RWPE2 (cell line): Measurements from ENCODE around the gene NRG3.

Source experiments
- ATAC-seq: fragments of 200-7000 bp; cut with Tn5 transposase; 3 replicates; pipeline ENCODE4 v1.9.1; 2021; ENCODE audit warnings: low read depth
- DNase-seq: peaks from one replicate; pipeline ENCODE4 v3.0.0-alpha.2; 2020; ENCODE audit warnings: low spot score
- H3K27ac ChIP-seq: fragments of 450-650 bp; 2 replicates; pipeline ENCODE4 v1.5.1; 2017; ENCODE audit warnings: mild to moderate bottlenecking; ENCODE audit not compliant: poor library complexity, severe bottlenecking
- H3K27me3 ChIP-seq: fragments of 250-450 bp; sonication (Bioruptor Pico); 2 replicates; pipeline ENCODE4 v1.5.1; 2021; ENCODE audit warnings: mild to moderate bottlenecking, moderate library complexity; ENCODE audit not compliant: insufficient read depth, poor library complexity, severe bottlenecking
- H3K36me3 ChIP-seq: fragments of 250-450 bp; sonication (Bioruptor Pico); 2 replicates; pipeline ENCODE4 v1.5.1; 2020; ENCODE audit warnings: low read depth, mild to moderate bottlenecking, moderate library complexity
- H3K4me1 ChIP-seq: fragments of 250-450 bp; sonication (Bioruptor Pico); 2 replicates; pipeline ENCODE4 v1.5.1; 2021; ENCODE audit warnings: mild to moderate bottlenecking, moderate library complexity; ENCODE audit not compliant: insufficient read depth, poor library complexity, severe bottlenecking
- H3K4me3 ChIP-seq: fragments of 250-450 bp; sonication (Bioruptor Pico); 2 replicates; pipeline ENCODE4 v1.5.1; 2021; ENCODE audit warnings: mild to moderate bottlenecking, moderate library complexity; ENCODE audit not compliant: severe bottlenecking
- H3K9me3 ChIP-seq: fragments of 250-450 bp; sonication (Bioruptor Pico); 2 replicates; pipeline ENCODE4 v1.5.1; 2021; ENCODE audit warnings: mild to moderate bottlenecking, moderate library complexity; ENCODE audit not compliant: severe bottlenecking
- CTCF ChIP-seq: fragments of 450-650 bp; IDR thresholded peaks from one replicate; pipeline ENCODE4 v1.5.1; 2017; ENCODE audit warnings: mild to moderate bottlenecking, moderate library complexity; ENCODE audit not compliant: poor library complexity, severe bottlenecking

NRG3 gene

DNA sequence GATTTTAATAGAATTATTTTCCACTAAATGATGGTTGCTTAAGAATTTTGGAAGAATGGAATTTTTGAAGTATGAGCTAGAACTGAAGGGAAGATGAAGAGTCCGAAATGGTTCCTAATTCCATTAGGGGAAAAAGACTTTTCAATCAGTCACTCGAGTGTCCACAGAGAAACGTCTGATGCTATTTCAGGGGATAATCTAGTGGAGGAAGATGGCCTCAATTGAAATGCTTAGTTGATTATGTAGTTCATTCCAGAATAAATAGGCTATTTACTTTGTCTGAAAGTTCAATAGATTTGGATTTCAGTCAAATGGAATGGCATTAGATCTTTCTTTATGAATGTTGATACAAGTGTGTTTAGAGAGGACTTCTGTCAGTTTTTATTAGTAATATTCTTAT, 365.4 kb downstream of the NRG3 start:
- Histone ChIP-seq H3K4me3 (no peak overlapping the region), H3K9me3 (peaks cover 1% of the 10 kb centered on the region), H3K36me3 (no peaks in the 10 kb centered on the region), H3K4me1 (no peaks in the 10 kb centered on the region), H3K27ac (no peak overlapping the region), H3K27me3 (no peaks in the 10 kb centered on the region)
- DNase-seq (no peak), ATAC-seq (no peak)
- TF ChIP-seq CTCF, result no peak

DNA sequence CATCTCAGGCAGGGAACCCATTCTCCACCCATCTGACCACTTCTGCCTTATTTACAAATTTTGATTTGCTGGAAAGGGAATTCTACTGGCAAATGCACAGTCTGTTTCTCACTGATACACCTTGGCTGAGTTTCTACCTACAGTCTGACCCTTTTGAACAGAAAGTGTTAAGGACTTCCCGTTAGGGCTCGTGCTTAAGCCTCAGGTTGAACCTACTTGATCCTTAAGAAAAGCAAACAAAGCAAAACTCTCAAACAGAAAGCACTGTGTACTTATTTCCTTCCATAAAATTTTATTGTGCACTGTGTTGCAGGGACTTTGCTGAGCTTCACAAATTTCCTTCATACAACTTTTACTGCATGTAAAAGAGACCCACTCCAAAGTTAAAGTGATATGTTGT, 367.8 kb downstream of the NRG3 start:
- no peak for TF ChIP-seq CTCF
- Histone ChIP-seq H3K27me3 (no peaks in the 10 kb centered on the region), H3K36me3 (no peaks in the 10 kb centered on the region), H3K4me1 (no peaks in the 10 kb centered on the region), H3K9me3 (peaks cover under 1% of the 10 kb centered on the region), H3K27ac (no peak overlapping the region), H3K4me3 (no peak overlapping the region)
- ATAC-seq (no peak), DNase-seq (no peak)

DNA sequence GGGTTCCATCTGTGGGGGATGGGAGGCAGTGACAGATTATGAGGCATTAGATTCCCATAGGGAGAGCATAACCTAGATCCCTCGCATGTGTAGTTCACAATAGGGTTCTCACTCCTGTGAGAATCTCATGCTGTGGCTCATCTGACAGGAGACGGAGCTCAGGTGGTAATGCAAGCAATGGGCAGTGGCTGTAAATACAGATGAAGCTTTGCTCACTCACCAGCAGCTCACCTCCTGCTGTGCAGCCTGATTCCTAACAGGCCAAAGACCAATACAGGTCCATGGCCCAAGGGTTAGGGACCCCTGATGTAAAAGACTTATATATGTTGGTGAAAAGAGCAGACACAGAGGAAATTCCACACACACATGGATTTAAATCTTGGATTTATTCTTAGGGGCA, 370.2 kb downstream of the NRG3 start:
- no peaks in the 10 kb centered on the region for H3K27me3 ChIP-seq
- H3K36me3 ChIP-seq, result no peaks in the 10 kb centered on the region
- ATAC-seq, result no peak
- H3K9me3 ChIP-seq, result no peaks in the 10 kb centered on the region
- H3K27ac ChIP-seq, result no peak overlapping the region
- H3K4me3 ChIP-seq, result no peak overlapping the region
- no peak for DNase-seq
- TF ChIP-seq CTCF, result no peak
- H3K4me1 ChIP-seq, result no peaks in the 10 kb centered on the region

DNA sequence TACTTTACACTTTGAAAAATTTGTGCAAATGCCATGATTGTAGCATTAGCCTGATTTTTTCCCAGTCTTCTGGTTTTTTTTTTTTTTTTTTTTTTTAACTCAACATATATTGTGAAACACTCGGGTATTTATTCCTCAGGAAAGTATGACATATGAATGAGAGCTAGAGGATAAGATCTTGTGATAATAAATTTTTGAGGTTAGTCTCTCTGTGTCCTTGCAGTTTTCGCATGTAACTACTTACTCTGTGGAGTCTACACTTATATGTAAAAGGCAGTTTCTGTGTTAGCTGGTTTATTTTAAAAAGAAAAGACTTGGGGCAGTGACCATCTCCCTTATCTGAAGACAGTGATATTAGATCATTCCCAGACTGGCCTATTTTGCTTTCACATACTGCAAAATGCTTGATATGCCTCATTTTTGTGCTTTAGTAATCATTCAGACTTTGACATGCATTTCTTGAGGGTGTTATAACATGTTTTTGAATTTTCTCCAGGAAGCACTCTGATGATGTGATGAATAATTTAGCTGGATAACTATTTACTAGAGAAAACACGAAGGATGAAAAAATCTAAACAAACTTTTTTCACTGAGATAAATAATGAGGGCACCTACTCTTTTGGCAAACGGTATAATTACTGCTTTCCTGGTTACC, 371.0 kb downstream of the NRG3 start:
- TF ChIP-seq CTCF, result no peak

DNA sequence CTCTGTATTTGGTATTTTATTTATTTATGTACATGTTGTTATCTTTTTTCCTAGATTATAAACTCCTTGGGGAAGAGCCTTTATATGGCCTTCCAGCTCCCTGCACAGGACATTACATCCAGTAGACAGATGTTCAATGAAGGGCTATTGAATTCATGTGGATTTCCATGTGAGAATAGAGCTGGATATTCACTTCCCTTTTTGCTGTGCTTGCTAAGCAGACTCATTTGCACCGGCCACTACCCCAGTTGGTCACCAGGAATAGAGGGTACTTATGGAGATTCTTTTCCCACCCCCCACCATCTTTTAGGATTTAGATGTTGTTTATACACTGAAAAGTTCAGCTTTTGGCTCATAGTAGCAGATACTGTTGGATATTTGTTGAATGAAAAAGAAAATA, 374.1 kb downstream of the NRG3 start:
- H3K27me3 ChIP-seq, result no peaks in the 10 kb centered on the region
- no peak for TF ChIP-seq CTCF

More for the DNA sequence above, 371.0 kb downstream of the NRG3 start:
- H3K27ac ChIP-seq, result no peak overlapping the region
- H3K36me3 ChIP-seq, result no peaks in the 10 kb centered on the region
- no peak overlapping the region for H3K4me3 ChIP-seq
- no peak for DNase-seq
- H3K27me3 ChIP-seq, result no peaks in the 10 kb centered on the region
- H3K9me3 ChIP-seq, result no peaks in the 10 kb centered on the region
- H3K4me1 ChIP-seq, result no peaks in the 10 kb centered on the region
- no peak for ATAC-seq

More for the DNA sequence above, 374.1 kb downstream of the NRG3 start:
- Histone ChIP-seq H3K27ac (no peak overlapping the region), H3K4me1 (no peaks in the 10 kb centered on the region), H3K9me3 (no peaks in the 10 kb centered on the region), H3K36me3 (no peaks in the 10 kb centered on the region), H3K4me3 (no peak overlapping the region)
- ATAC-seq (no peak), DNase-seq (no peak)
